Nephron (organoid): ENCODE measurements around the gene EFEMP1.

Experiments
- H3K27ac Mint-ChIP-seq, 3 experiments: 2 replicates each; pipeline ENCODE4 v1.8.0; 2020; ENCODE audit warnings: mixed read lengths in 3 of 3, mild to moderate bottlenecking in 2 of 3, moderate library complexity in 1 of 3
- H3K27me3 Mint-ChIP-seq: 2 replicates; pipeline ENCODE4 v1.8.0; 2021; ENCODE audit warnings: low read depth, mild to moderate bottlenecking, moderate library complexity, mixed read lengths
- H3K36me3 Mint-ChIP-seq: 2 replicates; pipeline ENCODE4 v1.8.0; 2020; ENCODE audit warnings: low read depth, mixed read lengths
- H3K4me1 Mint-ChIP-seq: 2 replicates; pipeline ENCODE4 v1.8.0; 2020; ENCODE audit warnings: mixed read lengths
- H3K4me3 Mint-ChIP-seq, 3 experiments: 2 replicates each; pipeline ENCODE4 v1.8.0; 2020; ENCODE audit warnings: mild to moderate bottlenecking in 3 of 3, mixed read lengths in 3 of 3, moderate library complexity in 2 of 3
- H3K9me3 Mint-ChIP-seq: 2 replicates; pipeline ENCODE4 v1.8.0; 2020; ENCODE audit warnings: mixed read lengths
- CTCF ChIP-seq, 3 experiments: fragments of 200-600 bp; sonication (generic); IDR thresholded peaks; one replicate each; pipeline ENCODE4 v1.5.0; 2021; ENCODE audit warnings: antibody characterized with exemption in 3 of 3; ENCODE audit not compliant: unreplicated experiment in 3 of 3

Gene EFEMP1

GRCh38 chr2:55948176-55948923, 24.8 kb upstream of the EFEMP1 start:
- peaks cover 9% of the 10 kb centered on the region for H3K4me1 Mint-ChIP-seq
- H3K4me3 Mint-ChIP-seq: no peak overlapping the region
- H3K36me3 Mint-ChIP-seq: no peaks in the 10 kb centered on the region
- H3K9me3 Mint-ChIP-seq: no peaks in the 10 kb centered on the region
- no peak for TF ChIP-seq CTCF (IDR thresholded peaks at IDR 0.05; ENCODE audit: unreplicated experiment in 3 of 3)
- H3K27me3 Mint-ChIP-seq: peaks cover 9% of the 10 kb centered on the region
- H3K27ac Mint-ChIP-seq: peak overlapping the region in 2 of 3 experiments; percentile 54 to 64

GRCh38 chr2:55947752-55948151, 24.2 kb upstream of the EFEMP1 start:
- peaks cover 9% of the 10 kb centered on the region for H3K27me3 Mint-ChIP-seq
- no peak overlapping the region for H3K4me3 Mint-ChIP-seq
- no peaks in the 10 kb centered on the region for H3K36me3 Mint-ChIP-seq
- H3K27ac Mint-ChIP-seq: peak overlapping the region; percentile 36 to 64 (median 59)
- no peaks in the 10 kb centered on the region for H3K9me3 Mint-ChIP-seq
- H3K4me1 Mint-ChIP-seq: peaks cover 9% of the 10 kb centered on the region
- no peak for TF ChIP-seq CTCF (IDR thresholded peaks at IDR 0.05; ENCODE audit: unreplicated experiment in 3 of 3)

GRCh38 chr2:55946793-55947192, 23.2 kb upstream of the EFEMP1 start:
- peaks cover 16% of the 10 kb centered on the region for H3K4me1 Mint-ChIP-seq
- H3K36me3 Mint-ChIP-seq: no peaks in the 10 kb centered on the region
- no peak for TF ChIP-seq CTCF (IDR thresholded peaks at IDR 0.05; ENCODE audit: unreplicated experiment in 3 of 3)
- no peaks in the 10 kb centered on the region for H3K9me3 Mint-ChIP-seq
- H3K27ac Mint-ChIP-seq: no peak overlapping the region
- H3K4me3 Mint-ChIP-seq: no peak overlapping the region
- no peaks in the 10 kb centered on the region for H3K27me3 Mint-ChIP-seq

GRCh38 chr2:55943466-55943865, 19.9 kb upstream of the EFEMP1 start:
- Mint-ChIP-seq H3K36me3 (no peaks in the 10 kb centered on the region), H3K9me3 (no peaks in the 10 kb centered on the region), H3K27ac (no peak overlapping the region), H3K4me3 (no peak overlapping the region), H3K4me1 (peaks cover 12% of the 10 kb centered on the region), H3K27me3 (no peaks in the 10 kb centered on the region)
- TF ChIP-seq CTCF (IDR thresholded peaks at IDR 0.05; ENCODE audit: unreplicated experiment in 3 of 3): no peak

- H3K4me1 Mint-ChIP-seq: no peaks in the 10 kb centered on the region
- H3K36me3 Mint-ChIP-seq: no peaks in the 10 kb centered on the region
- peaks cover 9% of the 10 kb centered on the region for H3K27me3 Mint-ChIP-seq
- no peak for TF ChIP-seq CTCF (IDR thresholded peaks at IDR 0.05; ENCODE audit: unreplicated experiment in 3 of 3)
- H3K9me3 Mint-ChIP-seq: no peaks in the 10 kb centered on the region
- no peak overlapping the region for H3K27ac Mint-ChIP-seq
- H3K4me3 Mint-ChIP-seq: no peak overlapping the region
Observed at GRCh38 chr2:55936351-55936750, 12.8 kb upstream of the EFEMP1 start.

GRCh38 chr2:55934337-55934736, 10.8 kb upstream of the EFEMP1 start:
- no peak for TF ChIP-seq CTCF (IDR thresholded peaks at IDR 0.05; ENCODE audit: unreplicated experiment in 3 of 3)
- Mint-ChIP-seq H3K36me3 (no peaks in the 10 kb centered on the region), H3K27ac (no peak overlapping the region), H3K4me1 (no peaks in the 10 kb centered on the region), H3K4me3 (no peak overlapping the region), H3K9me3 (no peaks in the 10 kb centered on the region), H3K27me3 (peaks cover 10% of the 10 kb centered on the region)
